Ascending aorta (tissue), 2 donors: ENCODE data around the gene NME8. TPM values are rescaled to one million over a fixed set of nuclear protein-coding genes. Genes with fewer than 3 reads are reported as not detected.

Source experiments
- DNase-seq, 2 donors: peaks; one replicate each; pipeline ENCODE4 v3.0.0-alpha.2; 2019; ENCODE audit warnings: low spot score in 2 of 2
- H3K27ac ChIP-seq, 2 donors: fragments of 200-600 bp; sonication (generic); one replicate each; pipeline ENCODE4 v1.5.1; 2016 to 2017; ENCODE audit warnings: mild to moderate bottlenecking in 1 of 2
- H3K27me3 ChIP-seq: fragments of 200-600 bp; sonication (generic); one replicate; pipeline ENCODE4 v1.5.1; 2017
- H3K36me3 ChIP-seq, 2 donors: fragments of 200-600 bp; sonication (generic); one replicate each; pipeline ENCODE4 v1.5.1; 2016
- H3K4me1 ChIP-seq, 2 donors: fragments of 200-600 bp; sonication (generic); one replicate each; pipeline ENCODE4 v1.5.1; 2016 to 2017; ENCODE audit warnings: mild to moderate bottlenecking in 1 of 2
- H3K4me3 ChIP-seq, 2 donors: fragments of 200-600 bp; sonication (generic); one replicate each; pipeline ENCODE4 v1.5.1; 2016 to 2017; ENCODE audit warnings: mild to moderate bottlenecking in 1 of 2
- H3K9me3 ChIP-seq, 2 donors: fragments of 200-600 bp; sonication (generic); one replicate each; pipeline ENCODE4 v1.5.1; 2016
- intact Hi-C: fragments of 100-400 bp; cut with DNase I; formaldehyde crosslinking; loops from one replicate; pipeline ENCODE4 v1.15.1; 2023
- total RNA-seq: library from RNA; depleted of rRNA; stranded (reverse); fragments of >200 nt; gene quantifications from one replicate; pipeline ENCODE4 v1.1.0, GENCODE V29; 2016
- TF ChIP-seq, protein P1 (sequence below), 3 experiments: fragments of 200-600 bp in 2 of 3; fragments of 450-650 bp in 1 of 3; sonication (generic) in 2 of 3; IDR thresholded peaks; one replicate each; pipeline ENCODE4 v1.5.1; 2016 to 2019; ENCODE audit warnings: antibody characterized with exemption in 3 of 3, mild to moderate bottlenecking in 1 of 3, moderate library complexity in 1 of 3

NME8 gene
- total RNA-seq, 1 donor from 2014 or later: 0.96 TPM

DNA sequence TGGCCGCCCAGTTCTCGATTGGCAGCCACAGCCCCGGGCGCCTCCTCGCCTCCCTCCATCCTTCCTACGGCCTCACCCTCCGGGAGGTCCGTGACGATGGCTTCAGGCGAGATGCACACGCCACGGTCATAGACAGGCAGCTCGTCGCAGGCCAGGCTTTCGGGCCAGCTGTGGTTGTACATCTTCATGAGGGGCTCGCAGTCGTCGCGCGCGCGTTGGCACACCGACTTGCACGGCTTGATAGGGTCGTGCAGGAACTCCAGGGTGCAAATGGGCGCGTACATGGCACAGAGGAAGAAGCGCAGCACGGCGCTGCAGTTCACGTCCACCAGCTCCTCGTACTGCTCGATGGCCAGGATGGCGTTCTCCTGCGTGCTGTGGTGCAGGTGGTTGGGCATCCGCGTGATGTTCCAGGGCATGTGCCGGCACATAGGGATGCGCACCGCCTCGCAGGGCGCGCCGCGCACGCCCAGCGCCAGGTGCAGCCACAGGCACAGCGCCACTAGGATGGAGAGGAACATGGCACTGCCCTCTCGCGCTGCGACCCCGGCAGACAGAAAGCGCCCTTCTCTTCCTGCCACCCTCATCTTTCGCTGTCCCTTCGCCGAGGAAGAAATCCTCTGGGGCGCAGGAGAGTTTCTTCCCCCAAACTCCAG, 67.7 kb downstream of the NME8 start:
- intact Hi-C loops: loop anchor here (5.0 to 10.0 kb wide), 3 partner anchors 191 to 306 kb away; no protein-coding TSS in a partner anchor
- peaks cover 0 to 3% of the 10 kb centered on the region in 2 donors for H3K4me1 ChIP-seq
- H3K27ac ChIP-seq: peak overlapping the region; percentile 88
- TF ChIP-seq, protein P1, sequence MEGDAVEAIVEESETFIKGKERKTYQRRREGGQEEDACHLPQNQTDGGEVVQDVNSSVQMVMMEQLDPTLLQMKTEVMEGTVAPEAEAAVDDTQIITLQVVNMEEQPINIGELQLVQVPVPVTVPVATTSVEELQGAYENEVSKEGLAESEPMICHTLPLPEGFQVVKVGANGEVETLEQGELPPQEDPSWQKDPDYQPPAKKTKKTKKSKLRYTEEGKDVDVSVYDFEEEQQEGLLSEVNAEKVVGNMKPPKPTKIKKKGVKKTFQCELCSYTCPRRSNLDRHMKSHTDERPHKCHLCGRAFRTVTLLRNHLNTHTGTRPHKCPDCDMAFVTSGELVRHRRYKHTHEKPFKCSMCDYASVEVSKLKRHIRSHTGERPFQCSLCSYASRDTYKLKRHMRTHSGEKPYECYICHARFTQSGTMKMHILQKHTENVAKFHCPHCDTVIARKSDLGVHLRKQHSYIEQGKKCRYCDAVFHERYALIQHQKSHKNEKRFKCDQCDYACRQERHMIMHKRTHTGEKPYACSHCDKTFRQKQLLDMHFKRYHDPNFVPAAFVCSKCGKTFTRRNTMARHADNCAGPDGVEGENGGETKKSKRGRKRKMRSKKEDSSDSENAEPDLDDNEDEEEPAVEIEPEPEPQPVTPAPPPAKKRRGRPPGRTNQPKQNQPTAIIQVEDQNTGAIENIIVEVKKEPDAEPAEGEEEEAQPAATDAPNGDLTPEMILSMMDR (IDR thresholded peaks at IDR 0.05): peak in 2 of 3 experiments; percentile 5 to 18
- no peaks in the 10 kb centered on the region for H3K36me3 ChIP-seq
- peak in 1 of 2 donors; percentile 68 for DNase-seq
- peak overlapping the region; percentile 67 to 74 for H3K4me3 ChIP-seq
- H3K27me3 ChIP-seq: no peaks in the 10 kb centered on the region
- H3K9me3 ChIP-seq: no peaks in the 10 kb centered on the region

DNA sequence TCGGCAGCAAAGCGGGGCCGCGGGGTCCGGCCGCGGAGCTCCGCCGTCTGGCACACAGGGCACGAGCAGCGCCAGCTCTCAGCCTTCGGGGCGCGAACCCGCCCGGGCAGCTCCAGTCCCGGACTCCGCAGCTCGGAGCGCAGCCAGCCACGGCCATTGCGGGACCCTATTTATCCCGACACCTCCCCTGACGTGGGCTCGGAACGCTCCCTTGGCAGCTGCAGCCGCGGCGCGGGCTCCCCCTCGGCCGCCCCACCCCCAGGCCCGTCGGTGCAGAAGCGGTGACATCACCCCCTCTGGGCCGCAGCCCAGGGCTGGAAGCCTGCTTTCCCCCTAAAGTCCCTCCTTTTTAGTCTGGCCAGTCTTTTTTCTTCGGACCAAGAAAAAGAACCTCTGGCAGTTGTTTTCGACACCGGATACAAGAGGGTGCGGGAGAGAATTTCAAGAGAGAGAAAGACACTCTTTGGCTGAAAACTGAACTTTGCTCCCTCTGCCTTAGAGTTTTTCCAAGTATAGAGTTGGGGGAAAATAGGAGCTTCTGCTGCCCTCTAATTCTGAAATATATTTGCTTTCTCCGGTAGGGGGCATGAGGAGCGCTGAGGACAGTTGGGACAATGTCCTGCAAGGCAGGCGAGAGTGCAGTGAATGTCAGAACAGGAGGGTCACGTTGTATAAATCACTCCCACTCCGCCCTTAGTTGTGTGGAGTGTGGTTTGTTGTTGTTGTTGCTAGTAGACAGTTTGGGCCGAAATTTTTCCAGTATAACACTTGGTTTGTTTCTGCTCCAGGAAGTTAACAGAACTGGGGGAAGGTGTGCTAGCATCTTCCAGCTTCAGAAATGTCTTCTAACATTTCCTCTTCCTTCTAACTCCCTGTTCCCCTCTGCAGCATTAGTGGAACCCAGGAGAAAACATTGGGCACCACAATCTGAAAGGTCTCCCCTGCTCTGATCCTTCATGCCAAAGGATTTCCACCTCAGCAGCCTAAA, 68.6 kb downstream of the NME8 start, which contains the start of gene SFRP4:
TSS of gene SFRP4 (minus strand) at position 145 of the 988 bp plus-strand sequence. CDS start 280 bp downstream, outside the sequence.
- Histone ChIP-seq H3K9me3 (no peaks in the 10 kb centered on the region), H3K27me3 (no peaks in the 10 kb centered on the region), H3K4me3 (peak within 1 kb of the TSS; percentile 67 to 74), H3K36me3 (no peaks in the 10 kb centered on the region), H3K27ac (peak within 1 kb of the TSS; percentile 88), H3K4me1 (peaks cover 0 to 6% of the 10 kb centered on the region in 2 donors)
- intact Hi-C loops: loop anchor here (5.0 to 10.0 kb wide), 3 partner anchors 190 to 305 kb away; no protein-coding TSS in a partner anchor
- DNase-seq: peak; percentile 17 to 86
- TF ChIP-seq, protein P1 (IDR thresholded peaks at IDR 0.05): peak; percentile 56 to 76 (median 73)

DNA sequence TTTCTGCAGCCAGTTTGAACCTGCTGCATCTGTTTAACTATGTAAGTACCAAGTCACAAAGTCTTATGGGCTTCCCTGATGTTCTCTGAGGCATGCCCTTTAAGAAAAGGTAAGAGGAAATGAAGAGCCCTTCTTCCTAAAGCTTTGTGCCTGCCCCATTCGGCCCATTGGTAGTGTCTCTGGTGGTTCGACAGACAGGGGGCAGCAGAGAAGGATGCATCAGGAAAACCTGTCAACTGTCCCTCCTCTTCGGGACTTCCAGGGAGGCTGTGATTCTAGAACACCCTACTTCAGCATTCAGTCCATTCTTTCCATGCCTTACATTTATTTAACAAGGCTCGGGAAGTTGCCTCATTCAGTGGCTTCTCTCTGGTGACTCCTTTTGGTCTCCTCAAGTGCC, 70.1 kb downstream of the NME8 start:
- intact Hi-C loops: loop anchor here (5.0 to 10.0 kb wide), 3 partner anchors 189 to 304 kb away; no protein-coding TSS in a partner anchor
- Histone ChIP-seq H3K36me3 (no peaks in the 10 kb centered on the region), H3K9me3 (no peaks in the 10 kb centered on the region), H3K4me3 (no peak overlapping the region), H3K27me3 (no peaks in the 10 kb centered on the region), H3K27ac (no peak overlapping the region), H3K4me1 (peaks cover 0 to 8% of the 10 kb centered on the region in 2 donors)
- DNase-seq: no peak
- TF ChIP-seq, protein P1 (IDR thresholded peaks at IDR 0.05): no peak

DNA sequence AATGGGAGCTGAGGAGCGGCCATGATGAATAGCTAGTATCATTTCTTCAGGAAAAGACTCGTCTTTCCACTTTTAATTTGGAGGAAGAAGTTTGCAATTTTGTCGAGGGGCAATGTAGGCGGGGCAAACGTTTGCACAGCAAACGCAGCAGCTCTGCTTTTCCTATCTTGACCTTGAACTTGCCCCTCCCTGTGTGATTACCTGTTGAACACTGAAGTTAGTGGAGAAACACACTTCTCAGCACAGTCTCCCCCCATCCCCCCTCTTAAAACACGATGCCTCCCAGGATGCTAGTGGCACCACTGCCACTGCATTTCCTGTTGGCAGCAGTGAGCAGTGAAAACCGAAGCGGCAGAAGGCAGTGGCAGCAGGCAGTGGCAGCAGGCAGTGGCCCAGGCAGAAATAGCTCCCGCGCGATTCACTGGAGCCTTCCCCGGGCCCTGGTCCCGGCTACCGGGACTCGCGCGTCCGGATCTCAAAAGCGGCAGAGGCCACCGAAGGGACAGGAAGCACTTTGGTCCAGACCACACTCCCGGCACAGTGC, 72.0 kb downstream of the NME8 start, which contains the start of gene EPDR1:
TSS of gene EPDR1 (plus strand) at position 336 of the 544 bp plus-strand sequence. CDS start 300 bp downstream, outside the sequence.
- intact Hi-C loops: loop anchor here (5.0 kb wide), 1 partner anchor 718 kb away; no protein-coding TSS in a partner anchor
- peak in 1 of 2 donors; percentile 75 for DNase-seq
- Histone ChIP-seq H3K27me3 (no peaks in the 10 kb centered on the region), H3K4me1 (peaks cover 0 to 16% of the 10 kb centered on the region in 2 donors), H3K36me3 (no peaks in the 10 kb centered on the region), H3K9me3 (no peaks in the 10 kb centered on the region), H3K4me3 (peak within 1 kb of the TSS; percentile 90 to 97), H3K27ac (peak within 1 kb of the TSS; percentile 87 to 90)
- TF ChIP-seq, protein P1 (IDR thresholded peaks at IDR 0.05): peak; percentile 17 to 51 (median 43)
